ENCODE measurements around the gene NEO1.
A peak's percentile ranks its signal among the peaks of the same experiment; 100 is the strongest.

NEO1 gene

GRCh38 chr15:73081321-73081958, 29.2 kb downstream of the NEO1 start:
- DNase-seq = no peak

DNA sequence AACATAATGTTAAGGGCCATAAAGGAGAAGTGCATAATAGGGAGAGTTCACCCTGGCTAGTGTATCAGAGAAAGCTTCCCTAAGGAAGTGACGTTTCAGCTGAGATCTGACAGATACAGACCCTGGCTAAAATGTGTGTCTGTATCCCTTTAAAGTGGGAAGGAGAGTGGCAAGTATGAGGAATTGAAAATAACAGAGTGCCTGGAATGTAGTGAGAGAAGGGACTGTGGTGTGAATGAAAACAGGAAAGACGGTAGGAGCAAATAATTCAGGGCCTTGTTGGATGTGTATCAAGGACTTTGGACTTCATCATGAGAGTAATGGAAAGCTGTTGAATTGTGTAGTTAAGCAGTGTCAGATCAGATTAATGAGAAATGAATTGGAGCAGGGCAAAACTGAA, 30.5 kb downstream of the NEO1 start:
- DNase-seq = no peak

DNA sequence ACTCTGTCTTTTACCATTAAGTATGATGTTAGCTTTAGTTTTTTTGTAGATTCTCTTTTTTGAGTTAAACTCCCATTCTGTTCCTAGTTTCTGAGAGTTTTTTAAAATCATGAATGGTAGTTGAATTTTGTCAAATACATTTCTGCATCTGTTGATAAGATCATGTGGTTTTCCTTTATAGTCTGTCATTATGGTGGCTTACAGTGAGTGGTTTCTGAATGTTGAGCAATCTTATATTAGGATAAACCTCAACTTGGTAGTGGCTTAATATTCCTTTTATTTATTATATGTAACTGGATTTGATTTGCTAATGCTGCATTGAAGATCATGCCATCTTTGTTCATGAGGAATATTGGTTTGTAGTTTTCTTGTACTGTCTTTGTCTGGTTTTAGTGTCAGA, 34.8 kb downstream of the NEO1 start:
- DNase-seq = no peak

DNA sequence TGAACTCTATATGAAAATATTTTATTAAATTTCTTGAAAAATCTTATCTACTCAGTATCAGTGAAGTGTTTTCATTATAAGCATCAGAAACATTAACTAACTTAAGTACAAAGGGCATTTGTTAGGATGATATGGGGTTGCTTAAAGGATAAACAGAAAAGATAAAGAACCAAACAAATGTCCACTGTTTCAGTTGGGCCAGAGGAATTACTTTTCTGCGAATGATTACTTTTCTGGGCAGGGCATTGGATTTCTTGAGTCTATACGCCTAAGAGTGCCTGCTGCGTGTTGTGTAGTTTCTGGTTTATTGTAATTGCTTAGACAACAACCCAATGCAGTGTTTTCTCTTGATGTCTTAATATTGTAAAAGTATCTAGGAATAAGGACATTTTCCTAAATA, 52.8 kb downstream of the NEO1 start:
- DNase-seq = no peak

DNA sequence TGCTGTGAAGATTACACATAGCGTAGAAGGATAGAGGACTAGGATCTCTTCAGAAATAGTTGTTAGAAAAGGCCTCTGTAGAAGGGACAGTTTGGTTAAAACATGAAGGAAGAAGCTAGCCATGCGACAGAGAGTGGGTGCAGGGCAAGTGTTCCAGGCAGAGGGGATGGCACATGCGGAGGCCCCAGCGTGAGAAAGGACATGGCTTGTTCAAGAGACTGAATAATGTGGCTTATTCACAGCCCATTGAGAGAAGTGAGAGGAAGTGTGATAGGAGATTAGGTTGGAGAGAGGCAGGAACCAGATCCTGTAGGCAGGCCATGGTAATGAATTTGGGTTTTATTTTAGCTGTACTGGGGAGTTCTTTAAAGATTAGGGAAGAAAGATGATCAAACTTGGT, 56.4 kb downstream of the NEO1 start:
- no peak for DNase-seq

DNA sequence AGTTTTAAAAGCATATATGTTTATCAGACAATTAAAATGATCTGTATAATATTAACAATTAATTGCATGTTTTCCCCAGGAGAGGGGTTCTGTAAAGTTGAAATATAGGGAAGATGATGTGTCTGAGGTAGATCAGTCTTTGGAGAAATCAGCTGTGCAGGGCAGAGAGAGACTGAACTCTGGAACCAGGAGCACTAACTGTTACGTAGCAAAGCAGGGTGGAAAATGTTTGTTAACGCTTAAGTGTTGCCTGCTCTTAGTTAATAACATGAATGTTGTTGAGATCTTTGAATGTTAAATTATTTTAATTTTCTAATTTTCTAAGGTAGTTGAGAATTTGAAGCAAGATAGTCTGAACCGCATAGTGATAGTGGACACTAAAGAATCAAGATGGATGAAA, 57.5 kb downstream of the NEO1 start:
- no peak for DNase-seq

DNA sequence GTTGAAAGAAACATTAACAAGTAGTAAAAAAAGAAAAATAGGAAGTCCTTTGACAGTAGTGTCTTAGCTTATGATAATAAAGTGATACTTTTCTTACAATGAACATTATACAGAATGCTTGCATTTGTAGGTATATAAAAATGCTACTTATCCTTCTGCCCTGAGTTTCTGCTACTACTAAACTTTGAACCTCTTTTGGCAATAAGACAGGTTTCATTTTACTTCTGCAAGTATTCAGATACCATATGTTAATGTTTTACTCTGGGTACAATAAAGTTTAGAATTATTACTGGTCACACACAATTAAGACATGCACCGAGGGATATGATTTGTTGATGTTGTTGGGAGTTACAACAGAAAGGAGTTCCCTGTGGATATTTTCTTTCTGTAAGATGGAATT, 57.9 kb downstream of the NEO1 start:
- DNase-seq = no peak

DNA sequence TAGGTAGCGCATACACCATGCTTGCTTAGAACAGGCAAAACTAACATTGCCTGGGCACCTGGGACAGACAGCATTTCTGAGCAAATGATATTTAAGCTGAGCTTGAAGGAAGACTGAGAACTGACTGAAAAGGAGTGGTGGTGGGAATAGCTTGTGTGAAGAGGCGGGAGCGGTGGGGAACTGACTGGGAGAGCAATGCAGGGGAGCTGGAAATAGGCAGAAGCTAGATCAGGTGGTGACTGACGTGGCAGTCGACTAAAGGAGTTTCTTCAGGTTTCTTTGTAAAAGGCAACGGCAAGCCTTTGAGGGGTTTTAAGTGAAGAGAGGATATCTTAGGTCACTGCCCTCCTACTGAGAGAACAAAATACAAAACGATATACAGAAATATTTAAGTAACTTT, 61.8 kb downstream of the NEO1 start:
- DNase-seq = no peak

DNA sequence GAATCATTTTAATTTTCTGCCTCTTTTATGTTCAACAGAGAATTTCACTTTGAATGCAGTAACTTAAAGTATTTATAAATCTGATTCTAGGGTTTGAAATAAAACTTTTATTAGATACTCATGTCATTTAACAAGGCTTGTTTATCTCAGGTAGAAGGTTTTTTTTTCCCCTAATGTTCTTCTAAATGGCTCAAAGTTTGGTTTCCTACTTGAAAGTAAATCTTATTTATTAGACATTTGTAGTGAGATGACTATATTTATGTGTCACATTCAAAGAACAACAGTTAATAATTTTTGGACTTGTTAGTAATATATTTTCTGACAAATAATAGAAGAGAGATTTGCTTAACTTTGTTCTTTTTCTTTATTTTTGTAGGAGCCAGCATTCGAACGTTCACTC, 63.9 kb downstream of the NEO1 start:
- no peak for DNase-seq

DNA sequence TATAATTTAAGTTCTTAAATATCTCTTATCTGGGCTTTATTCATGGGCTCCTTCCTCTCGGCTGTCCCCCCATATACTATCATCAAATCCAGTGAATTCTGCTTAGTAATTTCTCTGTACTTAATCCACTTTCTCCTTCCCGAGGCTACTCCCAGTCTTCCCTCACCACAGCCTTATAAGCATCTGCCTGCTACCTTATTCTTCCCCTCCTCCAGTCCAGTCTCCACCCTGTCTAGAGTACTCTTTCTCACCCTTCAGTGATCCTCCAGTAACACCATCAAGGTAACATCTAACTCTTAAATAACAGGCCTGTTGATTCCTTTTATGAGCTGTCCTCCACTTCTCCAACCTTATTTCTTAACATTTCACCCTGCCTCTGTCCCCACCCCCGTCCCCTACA, 65.8 kb downstream of the NEO1 start:
- no peak for DNase-seq

GRCh38 chr15:73119478-73119877, 67.2 kb downstream of the NEO1 start:
- no peak for DNase-seq

GRCh38 chr15:73120269-73120668, 68.0 kb downstream of the NEO1 start:
- DNase-seq = no peak

DNA sequence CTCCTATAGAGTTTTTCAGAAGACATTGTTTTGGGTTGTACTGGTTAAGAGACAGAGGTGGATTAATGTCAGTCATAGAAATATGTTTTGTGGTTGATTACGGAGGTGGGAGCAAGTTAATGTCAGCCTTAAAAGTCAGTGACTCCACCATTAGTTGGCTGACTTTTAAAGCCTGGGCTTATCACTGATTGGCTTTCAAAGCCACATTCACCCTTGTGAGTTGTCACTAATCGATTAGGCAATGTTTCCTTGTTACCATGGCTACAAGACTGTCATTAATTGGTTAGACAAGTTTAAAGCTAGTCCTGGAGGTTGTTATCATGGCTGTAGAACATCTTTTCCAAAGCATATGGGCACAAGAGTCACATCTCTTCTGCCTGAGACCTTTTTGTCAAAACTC, 73.0 kb downstream of the NEO1 start:
- no peak for DNase-seq

- DNase-seq = peak; percentile 8
Observed at GRCh38 chr15:73127302-73127936, 75.2 kb downstream of the NEO1 start.

DNA sequence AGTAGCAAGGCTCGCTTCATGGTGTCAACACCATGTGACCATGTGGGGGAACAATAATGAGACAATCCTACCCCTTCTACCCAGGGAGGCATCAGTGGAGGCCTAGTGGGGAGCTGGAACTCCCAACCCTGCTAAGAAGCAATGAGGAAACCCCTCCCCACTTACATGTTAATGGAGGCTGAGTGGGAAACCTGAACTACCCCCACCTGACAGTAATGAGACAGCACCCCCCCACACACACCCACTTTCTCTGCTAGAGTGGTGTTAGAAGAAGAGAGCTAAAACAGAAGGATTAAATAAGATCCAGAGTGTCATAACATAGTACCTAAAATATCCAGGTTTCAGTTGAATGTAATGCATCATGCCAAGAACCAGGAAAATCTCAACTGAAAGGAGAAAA, 78.6 kb downstream of the NEO1 start:
- DNase-seq = no peak

DNA sequence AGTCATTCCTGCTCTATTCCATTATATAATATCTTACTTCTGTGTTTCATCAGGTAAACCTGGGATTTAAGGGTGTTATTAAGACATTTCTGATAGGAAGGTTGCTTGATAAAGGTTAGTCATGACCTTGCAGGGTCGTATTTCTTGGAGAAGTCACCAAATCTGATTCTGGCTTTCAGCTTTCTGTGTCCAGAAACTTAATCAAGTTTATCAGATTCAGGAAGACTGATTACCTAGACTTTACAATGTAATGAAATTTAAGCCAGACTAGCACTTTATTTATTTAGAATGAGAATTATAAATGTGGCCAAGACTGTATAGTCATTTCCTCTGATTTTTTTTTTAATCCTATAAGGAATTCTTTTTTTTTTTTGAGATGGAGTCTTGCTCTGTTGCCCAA, 81.9 kb downstream of the NEO1 start:
- DNase-seq = no peak

DNA sequence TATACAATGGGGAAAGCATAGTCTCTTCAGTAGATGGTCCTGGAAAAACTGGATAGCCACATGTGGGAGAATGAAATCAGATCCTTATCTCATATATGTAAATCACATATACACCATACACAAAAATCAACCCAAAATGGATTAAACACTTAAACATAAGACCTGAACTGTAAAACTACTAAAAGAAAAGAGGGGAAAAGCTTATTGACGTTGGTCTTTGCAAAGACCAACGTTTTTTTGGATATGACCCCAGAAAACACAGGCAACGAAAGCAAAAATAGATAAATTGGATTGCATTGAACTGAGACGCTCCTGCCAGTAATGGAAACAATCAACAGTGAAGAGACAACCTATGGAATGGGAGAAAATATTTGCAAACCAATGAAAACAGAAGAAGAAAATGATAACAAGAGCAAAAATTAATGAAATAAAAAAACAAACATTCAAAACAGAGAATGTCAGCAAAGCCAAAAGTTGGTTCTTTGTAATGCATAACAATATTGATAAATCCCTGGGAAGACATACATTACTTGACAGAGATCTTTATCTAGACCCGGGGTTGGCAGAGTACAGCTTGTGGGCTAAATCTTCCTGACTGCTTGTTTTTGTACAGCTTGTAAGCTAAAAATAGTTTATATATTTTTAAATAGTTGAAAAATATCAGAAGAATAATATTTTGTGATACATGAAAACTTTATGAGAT, 86.9 kb downstream of the NEO1 start:
- no peak for DNase-seq

- DNase-seq = no peak
Observed at GRCh38 chr15:73139744-73140553, 87.7 kb downstream of the NEO1 start.

DNA sequence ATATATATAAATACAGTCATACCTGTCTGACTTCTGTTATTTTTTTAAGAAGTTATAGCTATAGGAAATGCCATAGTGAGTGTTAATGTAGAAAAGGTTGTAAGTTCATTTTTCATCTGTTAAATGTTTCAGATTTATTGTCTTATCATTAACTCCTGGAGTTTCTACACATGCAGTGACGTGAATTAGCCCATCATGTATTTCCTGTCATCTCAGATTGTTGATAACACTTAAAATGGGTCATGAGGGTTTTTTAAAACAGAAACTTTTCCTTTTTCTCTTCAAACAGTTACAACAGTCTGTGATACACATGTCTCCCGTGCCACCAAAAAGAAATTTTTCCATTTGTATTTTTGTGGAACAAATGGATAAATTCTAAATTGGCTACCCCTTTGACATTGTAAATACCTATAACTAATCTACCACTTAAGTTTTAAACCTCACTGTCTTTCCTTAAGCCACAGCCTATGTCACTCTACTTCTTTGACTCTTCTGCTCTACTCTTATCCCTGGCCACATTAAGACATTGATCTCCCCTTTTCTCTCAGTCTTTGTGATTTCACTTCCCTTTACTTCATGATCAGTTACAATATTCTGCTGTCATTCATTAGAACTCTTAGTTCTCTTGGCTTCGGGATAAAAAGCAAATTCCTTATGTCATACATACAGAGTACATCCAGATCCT, 89.1 kb downstream of the NEO1 start:
- no peak for DNase-seq

DNA sequence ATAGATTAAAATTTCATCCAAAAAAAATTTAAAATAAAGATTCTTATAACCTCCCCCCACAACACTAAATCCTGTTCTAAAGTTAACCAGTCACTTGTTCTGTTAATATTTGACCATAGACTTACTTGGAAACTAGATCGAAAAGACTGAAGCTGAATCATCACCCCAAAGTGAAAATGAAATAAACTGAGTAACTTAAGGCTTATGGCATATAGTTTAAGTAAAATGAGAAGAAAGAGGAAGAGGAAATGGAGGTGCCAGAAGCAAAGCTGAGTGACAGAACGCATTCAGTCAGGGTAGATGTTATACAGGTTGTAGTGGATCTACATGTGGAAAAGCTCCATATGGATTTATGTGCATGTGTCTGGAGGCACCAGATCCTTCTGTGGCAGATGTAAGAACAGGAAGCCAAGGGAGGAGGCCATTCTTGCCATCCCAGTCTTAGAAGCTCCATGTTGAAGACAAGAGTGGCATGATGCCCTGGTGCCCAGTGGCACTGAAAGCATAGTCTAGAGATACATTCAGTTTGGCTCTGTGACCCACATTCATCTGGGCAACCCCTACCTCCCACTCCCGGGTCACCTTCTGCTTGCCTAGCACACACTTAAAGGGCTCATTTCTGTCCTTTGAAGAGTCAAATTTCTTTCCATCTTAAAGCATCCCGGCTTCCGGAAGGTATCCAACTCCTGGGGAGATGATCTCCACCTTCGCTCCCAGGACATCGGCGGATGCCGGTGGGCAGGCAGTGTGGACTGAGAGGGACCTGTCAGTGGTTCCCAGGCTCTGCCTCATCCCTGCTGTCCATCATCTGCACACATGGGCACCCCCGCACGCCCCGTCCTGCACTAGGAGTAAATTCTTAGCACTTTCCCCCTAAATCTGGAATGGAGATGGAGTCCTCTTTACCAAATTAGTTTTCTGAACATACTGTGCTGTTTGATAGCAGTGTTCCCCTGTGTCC, 90.8 kb downstream of the NEO1 start:
- DNase-seq = no peak

- DNase-seq = no peak
Observed at GRCh38 chr15:73143763-73144155, 91.5 kb downstream of the NEO1 start.

GRCh38 chr15:73146419-73146818, 94.2 kb downstream of the NEO1 start:
- DNase-seq = no peak
